Activated T-cell treated with anti-CD3 and anti-CD28 coated beads for 48 hours (primary cell): ENCODE results near the gene CSTB.

Experiments
- DNase-seq: peaks from one replicate; pipeline ENCODE4 v3.0.0-alpha.2; 2020; ENCODE audit warnings: low read depth

CSTB gene

GRCh38 chr21:43750339-43751033 lies 25.6 kb downstream of the CSTB start:
- no peak for DNase-seq

- no peak for DNase-seq
These were observed 26.4 kb downstream of the CSTB start for GRCh38 chr21:43749651-43750262.

DNA sequence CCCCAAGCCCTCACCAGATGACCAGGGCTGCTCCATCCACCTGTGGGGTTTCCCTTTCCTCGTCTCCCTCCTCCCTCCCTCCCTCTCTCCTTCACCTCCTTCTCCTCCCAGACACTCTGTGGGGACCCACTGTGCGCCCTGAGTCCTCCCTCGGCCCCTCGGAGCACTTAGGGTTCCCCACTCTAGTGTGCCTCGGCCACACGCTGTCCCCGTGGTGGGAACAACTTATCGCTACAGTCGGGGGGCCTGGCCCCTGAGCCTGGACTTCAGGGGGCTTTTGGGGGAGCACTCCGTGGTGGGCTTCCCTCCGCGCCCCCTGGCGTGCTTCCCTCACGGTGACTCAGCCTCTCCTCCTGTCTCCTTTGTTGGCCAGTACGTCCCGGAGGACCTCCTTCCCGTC lies 27.5 kb downstream of the CSTB start:
- no peak for DNase-seq

DNA sequence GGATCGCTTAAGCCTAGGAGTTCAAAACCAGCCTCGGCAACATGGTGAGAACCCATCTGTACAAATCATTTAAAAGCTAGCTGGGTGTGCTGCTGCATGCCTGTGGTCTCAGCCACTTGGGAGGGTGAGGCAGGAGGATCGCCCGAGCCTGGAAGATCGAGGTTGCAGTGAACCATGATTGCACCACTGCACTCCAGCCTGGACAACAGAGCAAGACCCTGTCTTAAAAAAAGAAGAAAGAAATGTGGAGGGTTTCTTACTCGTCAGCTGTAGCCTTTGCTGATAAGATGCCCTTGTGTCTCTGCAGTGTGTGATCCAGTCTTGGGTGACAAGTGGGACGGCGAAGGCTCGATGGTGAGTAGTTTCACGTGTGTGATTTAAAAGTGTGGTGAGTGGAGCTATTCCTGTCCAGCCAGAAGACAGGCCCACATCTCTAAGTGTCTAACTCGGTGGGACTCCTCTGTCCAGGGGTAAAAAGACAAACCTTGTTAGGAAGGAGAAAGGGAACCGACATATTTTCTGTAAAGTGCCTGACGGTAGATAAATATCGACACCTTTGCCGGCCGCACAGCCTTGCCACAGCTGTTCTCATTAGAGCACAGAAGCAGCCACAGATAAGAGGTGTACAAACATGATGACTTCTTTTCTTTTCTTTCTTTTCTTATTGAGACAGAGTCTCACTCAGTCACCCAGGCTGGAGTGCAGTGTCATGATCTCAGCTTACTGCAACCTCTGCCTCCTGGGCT lies 30.2 kb downstream of the CSTB start:
- no peak for DNase-seq

- DNase-seq = no peak
These were observed 31.4 kb downstream of the CSTB start for GRCh38 chr21:43744725-43745124.

GRCh38 chr21:43743947-43744346 lies 32.2 kb downstream of the CSTB start:
- DNase-seq = no peak

- DNase-seq = no peak
These were observed 34.5 kb downstream of the CSTB start for GRCh38 chr21:43741423-43742096.

DNA sequence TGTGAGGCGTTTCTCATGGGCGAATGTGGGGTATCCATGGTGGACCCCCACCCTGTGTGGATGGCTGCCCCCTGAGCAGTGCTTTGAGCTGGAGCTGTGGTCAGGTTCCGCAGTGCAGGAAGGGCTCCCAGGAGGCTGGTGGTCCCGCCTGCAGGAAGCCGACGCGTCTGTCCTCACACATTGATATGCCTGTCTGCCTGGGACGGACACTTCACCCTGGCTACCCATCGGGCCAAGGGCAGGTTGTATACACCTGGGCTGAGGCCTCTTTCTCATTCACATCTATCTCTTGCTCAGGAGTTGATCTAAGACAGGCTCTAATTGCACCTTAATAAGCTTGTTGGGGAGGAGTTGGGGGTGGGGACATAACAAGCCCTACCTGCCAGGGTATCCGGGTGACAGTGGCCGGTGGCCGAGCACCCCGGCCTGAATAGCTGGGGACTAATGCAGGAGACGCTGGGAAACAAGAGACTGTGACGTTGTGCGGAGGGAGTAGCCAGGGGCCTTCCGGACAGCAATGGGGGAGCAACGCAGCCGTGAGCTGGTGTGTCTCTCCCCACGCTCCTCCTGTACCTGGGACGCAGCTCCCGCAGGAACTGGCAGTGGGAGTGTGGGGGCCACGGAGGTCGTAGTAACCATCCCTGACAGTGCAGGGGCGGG lies 35.5 kb downstream of the CSTB start:
- DNase-seq = no peak

- no peak for DNase-seq
These were observed 36.3 kb downstream of the CSTB start for GRCh38 chr21:43739621-43740435.

- DNase-seq = no peak
These were observed 38.8 kb downstream of the CSTB start for GRCh38 chr21:43737158-43737950.

DNA sequence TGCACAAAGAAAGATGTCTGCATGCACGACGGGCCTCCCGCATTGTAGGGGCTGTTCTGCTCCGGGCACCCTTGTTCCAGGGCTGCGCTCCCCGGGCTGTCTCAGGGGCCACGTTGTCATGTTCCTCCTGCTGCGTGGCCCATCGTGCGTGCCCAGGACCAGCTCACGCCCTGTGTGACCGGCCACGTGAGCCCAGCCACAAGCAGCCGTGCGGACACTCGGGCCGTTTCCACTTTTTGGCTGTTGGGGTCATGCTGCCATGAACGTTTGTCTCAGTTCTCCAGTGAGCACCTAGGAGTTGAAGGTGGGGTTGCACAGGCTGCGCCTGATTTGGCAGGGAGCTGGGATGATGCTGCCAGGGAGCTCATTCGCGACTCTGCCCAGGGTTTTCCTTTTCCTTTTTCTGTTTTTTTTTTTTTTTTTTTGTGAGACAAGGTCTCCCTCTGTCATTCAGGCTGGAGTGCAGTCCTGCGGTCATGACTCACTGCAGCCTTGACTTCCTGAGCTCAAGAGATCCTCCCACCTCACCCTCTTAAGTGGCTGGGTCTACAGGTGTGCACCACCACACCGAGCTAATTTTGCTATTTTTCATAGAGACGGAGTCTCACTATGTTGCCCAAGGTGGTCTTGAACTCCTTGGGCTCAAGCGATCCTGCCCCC lies 39.8 kb downstream of the CSTB start:
- no peak for DNase-seq

- no peak for DNase-seq
These were observed 40.6 kb downstream of the CSTB start for GRCh38 chr21:43735236-43736091.

DNA sequence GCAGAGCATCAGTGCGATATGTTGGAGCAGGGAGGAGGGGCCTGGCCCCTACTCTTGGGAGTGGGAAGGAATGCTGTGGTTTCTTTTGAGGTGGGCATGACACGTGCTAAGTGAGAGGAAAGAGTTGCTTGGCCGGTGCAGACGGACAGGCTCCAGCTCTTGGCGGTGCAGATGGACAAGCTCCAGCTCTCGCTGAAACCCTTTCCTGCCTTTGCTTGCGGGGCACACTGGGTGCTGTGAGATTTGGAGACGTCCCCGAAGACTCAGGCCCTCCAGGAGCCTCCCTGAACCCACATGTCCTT lies 41.2 kb downstream of the CSTB start:
- DNase-seq = no peak

- DNase-seq = no peak
These were observed 41.8 kb downstream of the CSTB start for GRCh38 chr21:43734131-43734927.

DNA sequence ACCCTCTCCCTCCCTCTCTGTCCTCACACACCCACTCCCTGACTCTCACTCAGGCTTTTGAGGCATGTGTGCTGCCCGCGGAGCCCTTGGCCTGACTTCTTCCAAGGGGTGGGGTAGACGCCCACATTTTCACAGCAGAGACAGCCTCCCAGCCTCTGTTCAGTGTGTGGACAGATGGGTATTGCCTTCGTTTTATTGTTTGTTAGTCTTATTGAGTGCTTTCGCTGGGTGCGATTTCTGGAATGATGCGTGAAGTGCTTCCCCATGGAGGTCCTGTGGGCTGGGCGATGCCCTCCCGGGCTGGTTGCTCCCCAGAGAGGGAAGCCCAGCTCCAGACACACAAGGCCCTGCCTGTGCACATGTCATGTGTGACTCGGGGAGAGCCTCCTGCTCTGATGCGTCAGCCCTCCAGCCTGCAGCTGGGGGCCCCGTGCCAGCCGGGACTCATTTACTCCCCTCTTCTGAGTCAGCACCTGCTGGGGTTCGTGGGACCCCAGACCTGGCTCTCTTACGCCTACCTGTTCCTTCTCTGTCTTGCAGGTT lies 42.5 kb downstream of the CSTB start:
- DNase-seq = no peak

DNA sequence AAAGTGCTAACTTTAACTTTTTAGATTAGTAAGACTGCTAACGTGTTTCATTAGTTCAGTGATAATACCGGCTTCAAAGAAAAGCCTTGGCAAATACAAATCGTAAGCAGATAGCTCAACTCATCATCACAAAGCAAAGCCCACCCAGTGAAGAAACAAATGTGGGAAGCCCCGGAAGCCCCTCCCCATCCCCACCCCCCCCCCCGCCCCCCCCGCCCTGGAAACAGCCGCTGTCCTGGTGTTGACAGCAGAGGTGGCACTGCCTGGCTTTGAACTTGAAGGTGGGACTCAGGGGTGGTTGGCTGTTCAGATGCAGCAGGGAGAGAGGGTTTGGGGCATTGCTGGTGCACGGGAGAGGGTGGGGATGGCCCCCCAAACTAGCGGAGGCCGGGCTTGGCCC lies 43.0 kb downstream of the CSTB start:
- no peak for DNase-seq

GRCh38 chr21:43731891-43732711 lies 44.0 kb downstream of the CSTB start:
- no peak for DNase-seq
